ENCODE measurements around the gene CNTNAP5. TPM values are rescaled to one million over a fixed set of nuclear protein-coding genes. Genes with fewer than 3 reads are reported as not detected.

Gene CNTNAP5
- total and polyA plus RNA-seq, 2 of the 4 experiments (the other 2 are of a cell fraction), result not detected

DNA sequence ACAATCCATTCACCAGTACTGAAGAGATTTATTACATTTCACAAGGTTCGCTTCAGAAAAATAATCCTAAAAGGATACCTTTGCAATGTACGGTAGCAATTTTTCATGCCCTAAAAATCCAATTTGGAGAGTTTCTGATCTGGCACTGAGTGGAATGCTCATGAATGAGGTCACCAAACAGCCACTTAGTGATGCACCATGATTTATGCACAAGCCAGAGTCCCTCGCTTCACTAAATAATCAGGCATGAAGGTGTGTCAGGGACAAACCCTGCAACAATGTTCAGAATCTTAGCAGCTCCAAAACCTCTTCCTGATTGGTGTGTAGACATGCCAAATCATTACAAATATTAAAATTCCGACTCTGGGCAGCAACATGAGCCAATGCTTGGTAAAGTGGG is 221.1 kb downstream of the CNTNAP5 start:
- Histone ChIP-seq H3K9ac (ENCODE audit: low read depth, low read length) (no peak overlapping the region), H3K79me1 (ENCODE audit: low read depth in 1 of 2, low read length in 2 of 2) (no peaks in the 10 kb centered on the region), H3K4me1 (ENCODE audit: control insufficient read depth, insufficient read depth, low read length) (no peaks in the 10 kb centered on the region), H3K27me3 (ENCODE audit: control insufficient read depth, insufficient read depth, low read length) (no peaks in the 10 kb centered on the region), H3K18ac (ENCODE audit: low read depth, low read length) (no peak overlapping the region), H2BK20ac (ENCODE audit: low read depth, low read length) (no peak overlapping the region), H4K8ac (ENCODE audit: low read depth in 2 of 2, low read length in 2 of 2) (no peak overlapping the region), H3K27ac (ENCODE audit: insufficient read depth, low read length) (no peak overlapping the region), H3K4me3 (ENCODE audit: insufficient read depth, low read depth, low read length) (no peak overlapping the region), H3K9me1 (ENCODE audit: insufficient read depth, low read length) (no peaks in the 10 kb centered on the region), H4K91ac (ENCODE audit: insufficient read depth, low read depth, low read length) (no peak overlapping the region), H3K14ac (replicated peaks; ENCODE audit: low read depth, low read length) (no peak overlapping the region), H3K4ac (ENCODE audit: low read depth, low read length) (no peak overlapping the region), H3K23ac (ENCODE audit: low read depth, low read length) (no peak overlapping the region), H2BK120ac (ENCODE audit: low read depth, low read length) (no peak overlapping the region), H3K56ac (ENCODE audit: extremely low read depth, insufficient read depth, low read length) (no peak overlapping the region), H2AK9ac (replicated peaks; ENCODE audit: low read depth, low read length, poor library complexity) (no peak overlapping the region), H4K5ac (ENCODE audit: low read depth, low read length) (no peak overlapping the region), H2BK15ac (ENCODE audit: low read depth, low read length) (no peak overlapping the region), H2AK5ac (ENCODE audit: low read depth, low read length) (no peak overlapping the region), H2BK5ac (ENCODE audit: low read depth, low read length, poor library complexity, severe bottlenecking) (no peak overlapping the region), H3K4me2 (ENCODE audit: low read depth, low read length) (no peak overlapping the region), H3K9me3 (ENCODE audit: control insufficient read depth, insufficient read depth, low read length) (peaks cover 6% of the 10 kb centered on the region; the same call in 1 of the 2 replicates), H2AFZ (replicated peaks; ENCODE audit: low read length, poor library complexity) (no peak overlapping the region), H3K36me3 (ENCODE audit: control insufficient read depth, insufficient read depth, low read length) (no peaks in the 10 kb centered on the region), H4K20me1 (ENCODE audit: insufficient read depth, low read length) (no peaks in the 10 kb centered on the region)
- ChIA-PET POLR2A (ENCODE audit: unreplicated experiment) (no interaction called here), CTCF (no interaction called here)
- no TSS peak for BruUV-seq (replicated peaks)
- ATAC-seq (ENCODE audit: low read depth), result no peak
- TF ChIP-seq CHD1 (IDR thresholded peaks at IDR 0.05; ENCODE audit: low read depth, low read length), result no peak
- TF ChIP-seq SMC3 (IDR thresholded peaks at IDR 0.05; ENCODE audit: low read depth, low read length), result no peak
- TF ChIP-seq, protein P1, sequence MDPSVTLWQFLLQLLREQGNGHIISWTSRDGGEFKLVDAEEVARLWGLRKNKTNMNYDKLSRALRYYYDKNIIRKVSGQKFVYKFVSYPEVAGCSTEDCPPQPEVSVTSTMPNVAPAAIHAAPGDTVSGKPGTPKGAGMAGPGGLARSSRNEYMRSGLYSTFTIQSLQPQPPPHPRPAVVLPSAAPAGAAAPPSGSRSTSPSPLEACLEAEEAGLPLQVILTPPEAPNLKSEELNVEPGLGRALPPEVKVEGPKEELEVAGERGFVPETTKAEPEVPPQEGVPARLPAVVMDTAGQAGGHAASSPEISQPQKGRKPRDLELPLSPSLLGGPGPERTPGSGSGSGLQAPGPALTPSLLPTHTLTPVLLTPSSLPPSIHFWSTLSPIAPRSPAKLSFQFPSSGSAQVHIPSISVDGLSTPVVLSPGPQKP (IDR thresholded peaks at IDR 0.05; ENCODE audit: borderline replicate concordance, low read depth, low read length), result no peak
- no peak for TF ChIP-seq RCOR1 (IDR thresholded peaks at IDR 0.05; ENCODE audit: insufficient replicate concordance, low read length)
- TF ChIP-seq FOS (IDR thresholded peaks at IDR 0.05; ENCODE audit: low read depth, low read length), result no peak
- no peak for TF ChIP-seq MAFK (IDR thresholded peaks at IDR 0.05; ENCODE audit: low read depth, low read length)
- 83% methylated on average over 1 of the region's 4 CpGs; no CpG with 5 or more reads in 1 of the 2 experiments for WGBS, 2 experiments (ENCODE audit: extremely low coverage in 2 of 2, insufficient read length in 1 of 2)
- in situ Hi-C loops (cut with MboI; ENCODE audit: low sequenced_read_pairs) (no loop called here), dilution Hi-C loops (cut with HindIII; ENCODE audit: low sequenced_read_pairs, unreplicated experiment) (no loop called here), intact Hi-C loops (cut with micrococcal nuclease) (no loop called here)
- no peak for DNase-seq

All from IMR-90 (cell line).